ENCODE measurements around the gene MRPL12. TPM values are rescaled to one million over a fixed set of nuclear protein-coding genes. Genes with fewer than 3 reads are reported as not detected.

The MRPL12 gene
- total RNA-seq, 1 experiment from 2014 or later, result 35.9 TPM

Other genes starting within 250 kb of the MRPL12 start
- gene ACTG1, start 190.6 kb upstream of the MRPL12 start, total RNA-seq (2014; rRNA removed; shearing (Covaris generic)), result 5,543 and 5,789 TPM in 2 replicates
- gene FSCN2, start 175.0 kb upstream of the MRPL12 start, total RNA-seq (2014; rRNA removed; shearing (Covaris generic)), result 0.33 TPM in 1 of 2 replicates, not detected in the other
- 40.4 and 46.6 TPM in 2 replicates for gene FAAP100, start 151.0 kb upstream of the MRPL12 start, total RNA-seq (2014; rRNA removed; shearing (Covaris generic))
- 64.5 and 77.1 TPM in 2 replicates for gene NPLOC4, start 66.3 kb upstream of the MRPL12 start, total RNA-seq (2014; rRNA removed; shearing (Covaris generic))
- 0.48 and 0.76 TPM in 2 replicates for gene TSPAN10, start 66.2 kb upstream of the MRPL12 start, total RNA-seq (2014; rRNA removed; shearing (Covaris generic))
- 19.0 and 22.7 TPM in 2 replicates for gene PDE6G, start 46.8 kb upstream of the MRPL12 start, total RNA-seq (2014; rRNA removed; shearing (Covaris generic))
- 100 and 115 TPM in 2 replicates for gene OXLD1, start 36.8 kb upstream of the MRPL12 start, total RNA-seq (2014; rRNA removed; shearing (Covaris generic))
- gene CCDC137, start 36.6 kb upstream of the MRPL12 start, total RNA-seq (2014; rRNA removed; shearing (Covaris generic)), result 40.7 and 49.7 TPM in 2 replicates
- 47.4 and 74.6 TPM in 2 replicates for gene ARL16, start 19.6 kb upstream of the MRPL12 start, total RNA-seq (2014; rRNA removed; shearing (Covaris generic))
- gene HGS, start 19.4 kb upstream of the MRPL12 start, total RNA-seq (2014; rRNA removed; shearing (Covaris generic)), result 119 and 133 TPM in 2 replicates
- 50.6 and 56.7 TPM in 2 replicates for gene SLC25A10, start 8.9 kb downstream of the MRPL12 start, total RNA-seq (2014; rRNA removed; shearing (Covaris generic))
- gene GCGR, start 100.8 kb downstream of the MRPL12 start, total RNA-seq (2014; rRNA removed; shearing (Covaris generic)), result 0.07 and 0.11 TPM in 2 replicates
- 180 and 204 TPM in 2 replicates for gene MCRIP1, start 129.9 kb downstream of the MRPL12 start, total RNA-seq (2014; rRNA removed; shearing (Covaris generic))
- gene PPP1R27, start 131.7 kb downstream of the MRPL12 start, total RNA-seq (2014; rRNA removed; shearing (Covaris generic)), result not detected in 2 replicates
- 421 and 528 TPM in 2 replicates for gene P4HB, start 157.2 kb downstream of the MRPL12 start, total RNA-seq (2014; rRNA removed; shearing (Covaris generic))
- gene ARHGDIA, start 168.0 kb downstream of the MRPL12 start, total RNA-seq (2014; rRNA removed; shearing (Covaris generic)), result 127 and 158 TPM in 2 replicates
- 195 and 271 TPM in 2 replicates for gene ALYREF, start 188.2 kb downstream of the MRPL12 start, total RNA-seq (2014; rRNA removed; shearing (Covaris generic))
- 269 and 274 TPM in 2 replicates for gene ANAPC11, start 188.4 kb downstream of the MRPL12 start, total RNA-seq (2014; rRNA removed; shearing (Covaris generic))
- 0.85 and 0.94 TPM in 2 replicates for gene NPB, start 198.9 kb downstream of the MRPL12 start, total RNA-seq (2014; rRNA removed; shearing (Covaris generic))
- gene PCYT2, start 208.0 kb downstream of the MRPL12 start, total RNA-seq (2014; rRNA removed; shearing (Covaris generic)), result 21.0 and 37.0 TPM in 2 replicates
- gene SIRT7, start 214.8 kb downstream of the MRPL12 start, total RNA-seq (2014; rRNA removed; shearing (Covaris generic)), result 19.0 and 21.4 TPM in 2 replicates
- gene MAFG, start 224.4 kb downstream of the MRPL12 start, total RNA-seq (2014; rRNA removed; shearing (Covaris generic)), result 27.0 and 31.7 TPM in 2 replicates
- gene PYCR1, start 233.9 kb downstream of the MRPL12 start, total RNA-seq (2014; rRNA removed; shearing (Covaris generic)), result 267 and 298 TPM in 2 replicates
- 0.24 and 0.30 TPM in 2 replicates for gene MYADML2, start 243.9 kb downstream of the MRPL12 start, total RNA-seq (2014; rRNA removed; shearing (Covaris generic))